Effector CD8-positive, alpha-beta T cell (primary cell): ENCODE data around the gene SBF2.

Experiments
- DNase-seq: peaks from one replicate; lab custom pipeline; 2025; lab: John Stamatoyannopoulos, UW

Gene SBF2

DNA sequence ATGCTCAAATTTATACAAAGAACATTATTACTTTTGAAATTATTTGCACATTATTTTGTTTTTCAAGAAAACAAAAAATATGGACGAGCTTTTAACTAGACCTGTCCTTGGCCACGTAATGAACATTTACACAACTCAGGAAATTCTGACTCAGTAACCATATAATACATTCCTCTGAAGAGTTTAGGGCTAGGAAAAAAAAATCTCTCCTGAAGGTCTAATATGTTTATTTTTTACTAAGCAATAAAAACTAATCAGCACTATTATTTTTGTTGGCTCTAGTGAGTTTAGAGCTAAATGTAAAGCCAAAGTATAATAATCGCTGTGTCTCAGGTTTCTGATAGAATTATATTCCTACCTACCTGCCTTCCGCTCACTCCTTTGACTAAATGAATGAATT lies 442.7 kb downstream of the SBF2 start:
- no peak for DNase-seq

DNA sequence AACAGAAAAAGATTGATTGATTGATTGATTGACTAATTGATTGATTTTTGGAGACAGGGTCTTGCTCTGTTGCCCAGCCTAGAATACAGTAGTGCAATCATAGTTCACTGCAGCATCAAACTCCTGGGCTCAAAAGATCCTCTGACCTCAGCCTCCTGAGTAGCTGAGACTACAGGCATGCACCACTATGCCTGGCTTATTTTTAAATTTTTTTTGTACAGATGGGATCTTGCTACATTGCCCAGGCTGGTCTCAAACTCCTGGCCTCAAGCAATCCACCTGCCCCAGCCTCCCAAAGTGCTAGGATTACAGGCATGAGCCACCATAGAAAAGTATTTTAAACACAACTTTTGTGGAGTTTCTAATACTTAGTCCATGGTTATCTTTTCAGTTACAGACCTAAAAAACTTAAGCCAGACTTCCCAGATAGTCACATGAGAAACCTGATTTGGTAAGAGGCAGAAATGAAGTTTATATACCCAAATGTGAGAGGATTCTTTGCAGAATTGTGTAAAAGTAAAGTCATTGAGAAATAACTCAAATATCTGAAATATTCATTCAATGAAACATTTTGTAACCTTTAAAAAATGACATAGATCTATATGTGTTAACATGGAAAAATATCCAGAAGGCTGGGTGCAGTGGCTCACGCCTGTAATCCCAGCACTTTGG lies 443.7 kb downstream of the SBF2 start:
- DNase-seq: no peak

DNA sequence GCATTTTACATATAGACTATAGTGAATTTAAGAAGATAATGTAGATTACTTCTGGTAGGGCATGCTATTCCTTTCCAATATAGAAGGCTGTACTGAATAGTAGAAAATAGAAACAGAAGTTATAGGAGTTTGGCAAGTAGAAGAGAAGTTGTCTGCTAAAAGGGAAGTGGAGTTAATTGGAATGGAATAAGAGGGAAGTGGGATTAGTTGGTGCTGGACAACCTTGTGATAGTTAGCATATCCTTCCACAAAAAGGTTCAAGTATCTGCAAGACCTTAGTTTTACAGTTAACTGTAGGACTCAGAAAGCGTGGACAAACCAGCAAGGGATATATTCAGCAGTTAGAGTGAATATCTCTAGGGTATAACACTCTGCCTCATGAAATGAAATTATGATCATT lies 444.6 kb downstream of the SBF2 start:
- no peak for DNase-seq

DNA sequence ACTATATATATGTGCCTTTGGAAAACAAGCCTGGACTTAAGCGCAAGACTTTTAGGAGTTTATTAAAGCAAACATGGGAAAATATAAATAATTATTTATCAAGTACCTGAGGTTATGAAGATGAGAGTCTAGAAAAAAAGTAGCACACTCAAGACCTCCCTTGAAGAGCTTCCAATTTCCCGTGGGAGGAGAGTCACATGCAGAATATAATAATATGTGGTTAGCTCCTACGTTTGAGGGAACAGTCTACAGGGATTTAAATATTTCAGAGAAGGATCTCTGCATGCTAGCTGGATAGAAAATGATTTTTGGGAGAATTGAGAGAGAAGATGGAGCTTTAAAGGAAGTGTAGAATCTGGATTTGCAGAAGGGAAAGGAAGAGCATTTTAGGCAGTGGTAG lies 446.4 kb downstream of the SBF2 start:
- DNase-seq: no peak

DNA sequence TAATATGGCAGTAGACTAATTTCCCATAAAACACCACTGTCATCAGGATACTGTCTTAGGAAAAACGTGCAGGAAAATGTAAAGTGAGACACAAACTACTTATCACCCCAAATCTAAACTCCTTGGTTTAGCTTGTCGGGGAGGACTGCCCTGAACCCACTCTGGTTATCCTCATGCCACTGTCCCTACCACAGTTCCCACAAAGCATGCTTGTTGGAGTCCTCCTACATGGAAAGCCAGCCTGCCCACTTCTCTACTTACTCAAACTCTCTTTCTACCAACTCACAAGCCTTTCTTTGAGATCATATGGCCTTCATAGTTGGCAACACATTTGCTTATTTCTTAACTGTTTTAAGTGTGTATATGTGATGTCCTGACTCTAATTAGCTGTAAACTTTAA lies 451.1 kb downstream of the SBF2 start:
- DNase-seq: no peak

DNA sequence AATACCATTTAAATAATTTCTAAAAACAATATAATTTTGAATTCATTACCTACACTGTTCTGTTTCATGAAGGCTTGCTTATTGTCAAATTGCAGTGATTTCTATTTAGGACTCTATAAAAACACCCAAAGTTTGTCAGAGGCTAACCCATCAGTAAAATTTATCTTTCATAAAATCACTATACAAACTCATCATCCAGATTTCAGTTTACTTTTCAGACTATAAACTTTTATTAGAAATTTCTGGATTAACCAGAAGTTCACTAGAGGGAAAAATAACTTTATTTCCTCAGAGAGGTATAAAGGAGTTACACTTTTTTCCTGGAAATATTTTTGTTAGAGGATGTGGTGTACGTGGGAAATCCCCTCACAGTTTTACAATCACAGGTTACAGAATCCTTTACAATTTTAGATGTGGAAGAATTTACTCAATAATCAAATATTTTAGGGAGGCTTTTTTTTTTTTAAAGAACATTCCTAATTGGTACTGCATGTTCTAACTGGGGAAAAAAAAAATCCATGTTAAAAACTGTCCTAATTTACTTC lies 453.5 kb downstream of the SBF2 start:
- DNase-seq: no peak

DNA sequence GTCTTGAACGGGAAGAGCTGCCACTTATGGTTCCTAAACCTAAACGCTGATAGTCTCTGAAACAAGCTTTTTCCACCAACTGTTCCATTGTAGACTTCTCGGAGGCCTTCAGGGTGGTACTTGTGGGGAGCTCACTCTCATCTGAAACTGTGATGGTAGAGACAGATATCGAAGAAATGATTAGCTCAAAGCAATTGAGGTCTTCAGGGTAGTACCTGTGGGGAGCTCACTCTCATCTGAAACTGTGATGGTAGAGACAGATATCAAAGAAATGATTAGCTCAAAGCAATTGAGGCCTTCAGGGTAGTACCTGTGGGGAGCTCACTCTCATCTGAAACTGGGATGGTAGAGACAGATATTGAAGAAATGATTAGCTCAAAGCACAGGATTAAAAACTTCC lies 454.5 kb downstream of the SBF2 start:
- no peak for DNase-seq

DNA sequence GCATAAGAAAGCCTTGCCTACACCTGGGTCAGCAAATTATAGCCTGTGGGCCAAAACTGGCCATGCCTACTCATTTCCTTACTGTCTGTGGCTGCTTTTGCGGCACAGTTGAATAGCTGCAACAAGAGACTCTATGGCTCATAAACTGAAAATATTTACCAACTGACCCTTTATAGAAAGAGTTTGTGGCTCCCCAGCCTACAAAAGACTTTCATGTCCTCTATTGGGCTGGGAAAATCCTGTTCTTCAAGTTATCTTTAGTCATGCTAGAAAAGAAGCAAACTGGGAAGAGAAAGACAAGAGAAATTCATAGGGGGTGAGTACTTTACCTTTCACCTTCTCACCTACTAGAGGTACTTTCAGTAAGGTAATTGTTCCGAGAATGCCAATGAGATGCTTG lies 455.1 kb downstream of the SBF2 start:
- no peak for DNase-seq

DNA sequence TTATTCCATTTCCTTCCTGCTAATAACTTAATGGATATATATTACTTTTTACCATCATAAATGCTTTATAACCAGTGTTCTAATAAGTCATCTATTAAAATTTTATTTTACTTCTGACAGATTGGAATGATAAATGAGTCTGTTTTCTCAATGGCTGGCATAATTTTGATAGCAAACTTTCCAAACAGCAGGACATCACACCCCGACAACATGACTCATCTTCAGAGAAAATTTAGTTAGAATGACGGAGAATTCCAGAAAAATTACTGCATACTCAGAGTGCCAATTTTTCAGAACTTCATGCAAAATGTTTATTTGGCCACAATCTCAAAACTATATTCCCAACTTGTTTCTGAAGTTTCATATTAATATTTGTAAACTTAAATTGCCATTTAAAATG lies 455.8 kb downstream of the SBF2 start:
- no peak for DNase-seq

DNA sequence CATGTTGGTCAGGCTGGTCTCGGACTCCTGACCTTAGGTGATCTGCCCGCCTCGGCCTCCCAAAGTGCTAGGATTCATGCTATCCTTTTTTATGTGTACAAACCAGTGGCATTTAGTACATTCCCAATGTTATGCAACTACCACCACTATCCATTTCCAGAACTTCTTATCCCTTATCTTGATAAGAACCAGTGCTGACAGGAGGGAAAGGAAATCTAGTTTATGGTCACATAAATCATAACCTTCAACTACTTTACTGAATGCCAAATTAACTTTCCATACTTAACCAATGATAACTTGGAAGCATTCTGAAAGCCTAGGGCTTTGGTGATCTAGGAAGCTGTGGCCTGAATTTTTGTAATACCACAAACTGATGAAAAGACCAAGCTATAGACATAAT lies 459.7 kb downstream of the SBF2 start:
- DNase-seq: no peak

DNA sequence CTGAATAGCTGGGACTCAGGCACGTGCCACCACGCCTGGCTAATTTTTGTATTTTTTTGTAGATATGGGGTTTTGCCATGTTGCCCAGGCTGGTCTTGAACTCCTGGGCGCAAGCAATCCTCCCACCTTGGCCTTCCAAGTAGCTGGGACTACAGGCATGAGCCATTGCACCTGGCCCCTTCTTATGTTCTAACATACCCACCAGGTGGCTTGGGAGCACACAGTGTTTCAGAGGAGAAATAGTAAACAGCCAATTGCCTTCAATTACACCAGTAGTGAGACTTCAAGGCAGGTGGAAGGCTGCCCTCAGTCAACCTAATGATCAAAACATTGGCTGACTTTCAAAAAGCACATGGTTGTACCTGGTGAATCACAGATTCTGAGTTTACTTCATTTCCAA lies 462.9 kb downstream of the SBF2 start:
- no peak for DNase-seq

DNA sequence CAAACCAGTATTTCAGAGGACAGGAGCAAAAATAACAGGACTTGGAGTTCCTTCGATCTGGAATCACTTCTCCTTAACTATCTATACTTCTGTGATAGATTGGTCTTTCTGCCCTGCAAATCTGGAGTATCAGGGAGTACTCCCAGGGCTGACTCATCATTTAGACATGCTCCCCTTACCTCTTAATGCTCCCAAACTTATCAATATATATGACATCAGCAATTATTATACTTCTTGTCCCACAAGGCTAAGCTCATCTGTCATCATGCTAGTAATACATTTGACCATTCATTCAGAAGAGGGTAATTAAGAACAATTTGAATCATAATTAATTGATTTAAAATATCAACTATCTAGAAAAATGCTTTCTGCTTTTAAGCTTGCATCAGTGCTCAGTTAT lies 466.3 kb downstream of the SBF2 start:
- DNase-seq: no peak

DNA sequence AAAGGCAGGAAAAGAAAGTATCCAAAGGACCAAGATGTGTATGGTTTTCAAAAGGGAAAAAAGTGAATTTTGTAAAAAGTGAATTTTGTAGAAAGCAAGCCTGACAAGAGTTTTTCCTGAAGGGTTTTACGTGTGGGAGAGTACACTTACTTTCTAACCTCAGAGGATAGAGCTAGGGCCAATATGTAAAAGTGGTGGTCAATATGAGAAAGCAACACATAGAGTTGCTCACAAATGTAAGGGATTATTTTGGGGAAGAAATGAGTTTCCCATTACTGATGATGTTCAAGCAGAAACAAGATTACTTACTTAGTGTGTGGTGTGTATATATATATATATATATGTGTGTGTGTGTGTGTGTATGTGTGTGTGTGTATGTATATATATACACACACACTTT lies 467.6 kb downstream of the SBF2 start:
- no peak for DNase-seq

DNA sequence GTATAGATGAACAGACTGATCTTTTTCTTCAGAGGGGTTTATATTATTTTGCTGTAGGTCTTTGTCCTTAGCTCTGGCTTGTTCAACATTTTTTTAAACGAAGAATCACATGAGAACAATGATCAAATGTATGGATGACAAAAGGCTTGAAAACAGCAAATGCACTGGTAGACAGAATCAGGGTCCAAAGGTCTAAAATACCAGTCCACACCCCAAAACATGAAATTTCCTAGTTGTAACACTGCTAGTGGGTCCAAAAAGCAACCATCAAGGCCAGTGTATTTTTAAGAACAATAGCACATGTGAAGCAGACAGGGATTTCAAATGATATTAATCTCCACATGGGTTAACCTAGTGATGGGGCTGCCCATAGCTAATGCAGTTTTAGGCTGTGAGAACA lies 468.1 kb downstream of the SBF2 start:
- DNase-seq: no peak

DNA sequence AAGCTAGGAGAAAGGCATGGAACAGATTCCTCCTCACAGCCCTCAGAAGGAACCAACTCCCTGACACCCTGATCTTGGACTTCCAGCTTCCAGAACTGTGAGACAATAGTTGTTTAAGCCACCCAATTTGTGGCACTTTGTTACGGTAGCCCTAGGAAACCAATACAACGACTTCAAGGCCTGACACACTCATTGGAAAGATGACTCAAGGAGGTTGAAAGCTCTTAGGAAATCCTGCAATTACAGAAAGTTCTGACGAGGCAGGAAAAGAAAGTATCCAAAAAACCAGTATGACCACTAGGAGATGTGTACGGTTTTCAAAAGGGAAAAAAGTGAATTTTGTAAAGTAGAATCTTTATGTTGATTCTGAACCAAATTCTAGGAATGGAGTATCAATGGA lies 468.7 kb downstream of the SBF2 start:
- DNase-seq: no peak

DNA sequence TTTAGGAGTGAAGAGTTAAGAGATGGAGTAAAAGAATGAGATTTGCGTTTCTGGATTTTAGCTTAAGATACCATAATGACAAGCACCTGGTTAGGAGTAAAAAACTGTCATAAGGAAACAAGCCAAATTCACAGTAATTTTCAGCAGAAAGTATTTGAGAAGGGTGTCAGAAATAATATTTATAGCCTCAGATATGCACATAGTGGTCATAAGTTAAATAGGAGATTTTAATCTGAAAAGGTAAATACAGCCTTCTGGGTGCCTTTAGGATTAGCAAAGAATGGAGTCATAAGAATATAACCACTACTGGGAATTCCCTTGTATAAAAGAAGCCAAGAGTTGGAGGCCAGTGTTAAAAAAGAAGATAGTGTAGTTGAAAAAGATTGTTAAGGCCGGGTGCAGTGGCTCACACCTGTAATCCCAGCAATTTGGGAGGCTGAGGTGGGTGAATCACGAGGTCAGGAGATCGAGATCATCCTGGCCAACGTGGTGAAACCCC lies 470.1 kb downstream of the SBF2 start:
- no peak for DNase-seq

DNA sequence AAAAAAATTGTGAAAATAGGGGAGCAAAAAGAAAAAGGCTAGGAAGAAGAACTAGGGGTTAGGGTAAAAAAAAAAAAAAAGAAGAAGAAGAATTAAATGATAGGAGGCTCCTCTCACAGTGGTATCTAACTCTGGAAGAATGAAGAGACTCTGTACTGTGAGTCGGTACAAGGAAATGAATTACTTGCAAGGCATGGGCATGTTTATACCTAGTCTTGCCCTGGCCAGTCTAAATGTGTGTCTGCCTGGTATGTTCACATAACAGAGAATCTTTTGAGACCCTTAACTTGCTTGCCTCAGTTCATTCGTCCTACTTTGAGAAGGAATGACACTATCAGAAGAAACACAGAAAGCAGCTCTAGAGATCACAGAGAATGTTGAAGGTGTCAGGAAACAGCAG lies 470.6 kb downstream of the SBF2 start:
- DNase-seq: no peak

DNA sequence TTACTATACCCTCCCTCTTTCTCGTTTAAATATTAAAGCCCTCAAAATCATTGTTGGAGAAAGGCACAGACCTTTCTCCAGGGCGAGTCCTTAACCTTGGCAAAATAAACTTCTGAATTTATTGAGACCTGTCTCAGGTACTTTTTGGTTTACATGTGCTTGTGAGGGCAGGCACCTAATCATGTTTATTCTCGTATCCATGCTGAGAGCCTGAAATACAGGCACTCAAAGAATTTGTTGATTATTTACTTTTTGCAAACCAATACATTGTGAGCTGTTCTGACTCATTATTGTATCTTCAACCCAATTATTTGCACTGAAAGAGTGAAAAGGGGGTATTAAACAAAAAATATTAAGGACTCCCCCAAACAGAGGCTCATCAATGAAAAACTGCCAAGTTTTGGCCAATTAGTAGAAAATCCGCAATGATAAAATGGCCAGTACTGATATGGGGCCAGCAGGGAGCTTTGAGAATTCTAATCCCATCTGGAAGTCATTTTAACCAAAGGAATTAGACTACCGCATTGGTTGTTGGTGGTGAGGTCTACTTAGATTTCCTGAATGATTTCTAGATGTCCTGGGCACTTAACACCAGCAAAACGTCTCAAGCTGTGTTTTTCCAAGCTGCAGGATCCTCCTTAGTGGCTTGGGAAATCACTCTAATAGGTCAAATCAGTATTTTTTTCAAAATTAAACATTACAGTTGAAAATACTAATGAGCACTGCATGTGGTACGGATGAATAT lies 472.8 kb downstream of the SBF2 start:
- DNase-seq: no peak

DNA sequence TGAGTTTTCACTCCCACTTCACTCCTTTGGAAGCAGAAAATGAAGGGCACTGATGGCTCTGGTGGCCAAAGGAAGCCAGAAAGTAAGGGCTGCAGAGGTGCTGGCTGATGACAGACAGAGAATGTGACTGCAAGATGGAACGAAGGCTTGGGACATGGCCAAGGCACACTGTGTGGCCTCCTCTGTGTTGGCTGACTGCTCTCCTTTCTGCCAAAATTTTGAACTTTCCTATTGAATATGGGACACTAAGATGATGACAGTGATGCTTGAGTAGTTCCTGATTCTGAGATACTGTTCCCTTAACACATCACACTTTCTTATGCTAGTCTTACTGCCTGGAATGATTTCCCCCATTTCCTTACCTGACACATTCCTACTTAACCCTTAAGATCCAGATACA lies 473.8 kb downstream of the SBF2 start:
- DNase-seq: no peak

DNA sequence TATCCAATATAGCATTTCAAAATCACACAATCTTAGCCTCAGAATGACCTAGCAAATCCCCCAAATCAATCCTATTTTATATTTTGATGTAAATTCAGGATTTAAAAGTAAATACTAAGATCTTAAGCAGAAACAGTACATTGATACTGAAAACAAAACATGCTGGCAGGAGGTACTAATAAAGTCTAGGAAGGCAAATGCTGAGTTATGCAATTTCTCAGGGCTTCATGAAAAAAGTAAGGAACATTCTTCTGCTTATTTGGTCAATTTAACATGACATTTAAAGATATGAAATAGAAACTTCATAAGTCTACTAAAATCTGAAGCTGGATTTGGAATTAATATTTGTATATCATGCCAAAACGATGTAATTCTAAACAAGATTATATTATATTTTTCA lies 476.8 kb downstream of the SBF2 start:
- DNase-seq: no peak

DNA sequence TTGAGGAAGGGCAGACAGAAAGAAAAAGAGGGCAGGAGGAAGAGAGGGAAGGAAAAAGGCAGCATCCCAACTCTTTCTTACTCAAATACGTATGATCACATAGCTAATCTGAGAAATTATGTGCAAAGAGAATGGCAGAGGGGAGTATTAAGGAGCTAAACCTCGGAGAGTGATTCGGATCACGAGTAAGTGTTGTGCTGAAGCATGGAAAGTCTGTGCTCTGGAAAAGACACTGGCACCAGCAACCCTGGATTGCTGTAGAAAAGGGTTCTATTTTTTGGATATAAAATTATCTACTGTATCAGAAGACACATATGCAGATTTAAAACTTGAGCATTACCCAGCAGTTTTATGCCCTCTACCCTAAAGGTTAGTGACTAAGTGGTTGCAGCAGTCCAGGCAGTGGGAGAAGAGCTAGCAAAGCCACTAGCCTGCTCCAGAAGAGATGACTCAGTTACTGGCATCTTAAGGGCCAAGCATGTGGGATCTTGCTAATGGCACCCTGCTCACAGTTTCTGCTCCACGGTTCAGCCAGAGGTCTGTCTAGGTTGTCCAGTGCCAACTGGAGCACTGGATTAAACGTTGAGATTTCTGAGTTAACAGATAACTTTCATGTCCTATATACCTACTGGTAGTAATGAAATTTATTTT lies 478.4 kb downstream of the SBF2 start:
- DNase-seq: no peak

DNA sequence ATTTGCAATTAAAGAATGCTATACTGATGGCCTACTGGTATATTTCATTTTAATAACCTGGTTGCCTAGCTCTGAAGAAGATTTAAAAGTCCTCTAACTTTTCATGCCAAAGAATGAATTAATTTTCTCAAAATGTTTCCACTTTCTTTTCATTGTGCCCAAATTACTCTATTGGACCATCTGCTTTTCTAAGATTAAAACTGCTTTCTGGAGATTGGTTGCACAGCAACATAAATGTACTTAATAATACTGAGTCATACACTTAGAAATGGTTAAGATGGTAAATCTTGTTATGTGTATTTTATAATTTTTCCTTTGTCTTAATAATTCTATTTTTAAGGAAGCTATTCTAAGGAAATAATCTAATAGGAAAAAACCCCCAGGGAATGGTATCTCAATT lies 479.9 kb downstream of the SBF2 start:
- no peak for DNase-seq

DNA sequence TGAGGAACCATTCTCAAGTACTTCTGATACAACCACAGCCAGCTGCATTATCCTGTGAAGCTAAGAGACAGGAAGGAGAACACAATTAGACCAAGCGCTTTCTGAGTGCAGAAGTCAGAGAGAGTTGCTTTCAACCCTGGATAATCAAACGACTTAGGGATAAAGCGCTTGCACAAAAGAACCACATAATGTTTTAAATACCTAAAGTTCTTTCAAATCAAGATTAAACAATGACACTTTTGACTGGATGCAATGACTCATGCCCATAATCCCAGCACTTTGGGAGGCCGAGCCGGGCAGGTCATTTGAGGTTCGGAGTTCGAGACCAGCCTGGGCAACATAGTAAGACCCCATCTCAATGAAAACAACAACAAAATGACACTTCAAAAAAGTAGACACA lies 485.1 kb downstream of the SBF2 start:
- DNase-seq: no peak
